ENCODE data around the gene DNAAF1. TPM values are rescaled to one million over a fixed set of nuclear protein-coding genes. Genes with fewer than 3 reads are reported as not detected.

DNAAF1 gene
- total and polyA plus RNA-seq, 2 of the 8 experiments (the other 6 are each of a cell fraction or from before 2014, with no cell fraction given) = 0.09 to 0.15 TPM

- H3K27ac ChIP-seq (ENCODE audit: low read depth, low read length) = peak within 1 kb of the TSS; percentile 29; the same call in 1 of the 2 replicates
- H3K9ac ChIP-seq (replicated peaks in 1 of 4; ENCODE audit: extremely low read depth in 1 of 4, low read depth in 3 of 4, low read length in 3 of 4) = peak within 1 kb of the TSS in 3 of 4 experiments; percentile 70 to 89 (median 88); a peak in 6 of 7 replicates
- H2BK15ac ChIP-seq (ENCODE audit: low read length) = peak within 1 kb of the TSS; percentile 72; the same call in 1 of the 2 replicates
- no peak for TF ChIP-seq SP4 (IDR thresholded peaks at IDR 0.05; ENCODE audit: low read length)
- peak; percentile 90 for TF ChIP-seq KDM4A (IDR thresholded peaks at IDR 0.05; ENCODE audit: low read depth, low read length, severe bottlenecking)
- no peak for TF ChIP-seq EZH2 (IDR thresholded peaks at IDR 0.05; ENCODE audit: low read depth, low read length, severe bottlenecking)
- 0 out of 2 replicates have a peak, but pooled peaks have one; percentile 53 for TF ChIP-seq E2F6 (IDR thresholded peaks at IDR 0.05)
- peak; percentile 73 for TF ChIP-seq MAX (IDR thresholded peaks at IDR 0.05)
- no peak for TF ChIP-seq TAF7 (optimal IDR thresholded peaks at IDR 0.05; ENCODE audit: borderline replicate concordance, low read depth, low read length)
- no peak for TF ChIP-seq BRCA1 (IDR thresholded peaks at IDR 0.05; ENCODE audit: low read depth, low read length)
- TF ChIP-seq POU5F1 (IDR thresholded peaks at IDR 0.05; ENCODE audit: low read depth, low read length) = no peak
- peak; percentile 54; the same call in 1 of the 2 replicates for TF ChIP-seq BACH1 (IDR thresholded peaks at IDR 0.05; ENCODE audit: low read length)
- peak; percentile 25; the same call in 1 of the 2 replicates for TF ChIP-seq SP2 (IDR thresholded peaks at IDR 0.05; ENCODE audit: low read length)
Measured at GRCh38 chr16:84186685-84187437, 41.8 kb downstream of the DNAAF1 start, which contains the start of gene TAF1C. Gene TAF1C (minus strand): TSS chr16:84187057. CDS start chr16:84184988, 2,069 bp downstream.

More at GRCh38 chr16:84186685-84187437, 41.8 kb downstream of the DNAAF1 start, which contains the start of gene TAF1C:
- Histone ChIP-seq H4K8ac (ENCODE audit: extremely low read depth, insufficient read depth, low read length) (peak within 1 kb of the TSS; percentile 98), H3K23me2 (ENCODE audit: low read depth, low read length) (peaks cover 4% of the 10 kb centered on the region; the same call in 1 of the 2 replicates), H3K27me3 (replicated peaks in 1 of 4; ENCODE audit: control insufficient read depth in 3 of 4, extremely low read depth in 1 of 4, insufficient read depth in 3 of 4, low read length in 3 of 4) (no peaks in the 10 kb centered on the region), H2BK20ac (ENCODE audit: low read length) (no peak within 1 kb of the TSS), H3K56ac (replicated peaks; ENCODE audit: insufficient read length, low read depth, low read length) (peak within 1 kb of the TSS; percentile 62), H3K18ac (ENCODE audit: extremely low read depth, low read length) (peak within 1 kb of the TSS; percentile 78), H3K4me3 (ENCODE audit: extremely low read depth in 1 of 4, insufficient read depth in 2 of 4, low read depth in 3 of 4, low read length in 4 of 4) (peak within 1 kb of the TSS; percentile 81 to 96 (median 94)), H2BK5ac (ENCODE audit: low read depth, low read length) (peak within 1 kb of the TSS; percentile 92), H4K5ac (ENCODE audit: insufficient read length, low read depth, low read length) (peak within 1 kb of the TSS; percentile 86), H3K4ac (replicated peaks; ENCODE audit: insufficient read length, low read depth, low read length) (peak within 1 kb of the TSS; percentile 87), H3K9me3 (ENCODE audit: insufficient read depth in 2 of 2, low read depth in 1 of 2, low read length in 1 of 2) (no peaks in the 10 kb centered on the region; a peak in 1 of 4 replicates), H3K36me3 (ENCODE audit: control insufficient read depth in 2 of 4, insufficient read depth in 4 of 4, low read length in 3 of 4) (peaks cover 4 to 23% (median 16%) of the 10 kb centered on the region in 4 experiments), H3K79me2 (ENCODE audit: control insufficient read depth in 1 of 2, insufficient read depth in 2 of 2, low read length in 2 of 2) (peaks cover 0 to 29% of the 10 kb centered on the region in 2 experiments; a peak in 2 of 4 replicates), H3K79me1 (ENCODE audit: low read depth, low read length) (peaks cover 12% of the 10 kb centered on the region), H4K91ac (replicated peaks; ENCODE audit: insufficient read length, low read length) (peak within 1 kb of the TSS; percentile 44), H2BK12ac (ENCODE audit: low read depth, low read length) (no peak within 1 kb of the TSS; the same call in 1 of the 2 replicates), H3K4me1 (replicated peaks in 1 of 4; ENCODE audit: control insufficient read depth in 3 of 4, insufficient read depth in 4 of 4, low read length in 3 of 4) (peaks cover 0 to 2% (median 0%) of the 10 kb centered on the region in 4 experiments; a peak in 3 of 7 replicates), H2BK120ac (replicated peaks; ENCODE audit: low read depth, low read length) (no peak within 1 kb of the TSS), H4K20me1 (replicated peaks in 1 of 2; ENCODE audit: control insufficient read depth in 1 of 2, insufficient read depth in 2 of 2, low read length in 2 of 2) (peaks cover 9 to 10% of the 10 kb centered on the region in 2 experiments), H3K23ac (ENCODE audit: insufficient read length) (no peak within 1 kb of the TSS), H2AK5ac (ENCODE audit: low read depth, low read length) (no peak within 1 kb of the TSS), H2AFZ (ENCODE audit: low read length) (peak within 1 kb of the TSS; percentile 93), H3K4me2 (ENCODE audit: insufficient read depth in 1 of 2, low read depth in 2 of 2, low read length in 2 of 2) (peak within 1 kb of the TSS; percentile 77 to 83), H3K14ac (ENCODE audit: insufficient read length) (no peak within 1 kb of the TSS)
- no peak for FAIRE-seq
- DNase-seq (ENCODE audit: low read depth in 1 of 2, low spot score in 2 of 2) = peak; percentile 85 to 93
- 3% methylated on average over 53 of the region's 55 CpGs; no CpG with 5 or more reads in 1 of the 2 experiments for WGBS, 2 experiments (ENCODE audit: extremely low coverage in 1 of 2, insufficient coverage in 1 of 2, insufficient read length in 1 of 2, insufficient replicate concordance in 2 of 2, low coverage in 1 of 2, low lambda C conversion rate in 2 of 2, missing lambda C conversion rate in 1 of 2)
- POLR2A ChIA-PET (ENCODE audit: partially characterized antibody) = interaction anchor here (0.8 to 1.4 kb wide), 3 partner anchors 9 to 70 kb away, joined by 3 to 6 read pairs (median 5); partner anchors contain the start of gene MBTPS1
- CTCF ChIA-PET (ENCODE audit: partially characterized antibody) = interaction anchor here (0.6 to 6.9 kb wide), 24 partner anchors 8 to 299 kb away, joined by 3 to 54 read pairs (median 4); partner anchors contain the start of genes KCNG4 and MBTPS1

Measured in H1 (cell line).